NCI-H510A (cell line): ENCODE data around the gene LRRC72.

Source experiments
- DNase-seq: peaks from one replicate; lab custom pipeline; 2025; lab: John Stamatoyannopoulos, UW

The LRRC72 gene

GRCh38 chr7:16626388-16626787 is 99.8 kb downstream of the LRRC72 start:
- no peak for DNase-seq

GRCh38 chr7:16627236-16627635 is 100.6 kb downstream of the LRRC72 start:
- DNase-seq, result no peak

DNA sequence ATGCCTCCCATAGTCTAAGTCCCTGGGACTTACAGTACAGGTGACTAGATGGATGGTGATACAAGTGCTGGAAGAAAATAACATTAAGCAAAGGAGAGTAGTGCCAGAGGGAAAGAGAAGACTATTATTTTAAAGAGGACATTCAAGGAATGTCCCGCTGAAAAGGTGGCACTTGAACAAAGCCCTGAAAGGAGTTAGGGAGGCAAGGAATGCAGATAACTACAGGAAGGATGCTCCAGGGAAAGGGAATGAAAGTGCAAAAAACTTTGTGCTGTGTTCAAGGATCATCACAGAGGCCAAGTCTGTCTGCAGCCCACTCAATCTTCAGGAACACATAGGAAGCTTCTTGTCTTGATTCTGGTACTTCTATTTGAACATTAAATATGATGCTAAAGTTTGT is 104.0 kb downstream of the LRRC72 start:
- DNase-seq, result no peak
